ENCODE measurements around the gene PDE5A.

PDE5A gene

GRCh38 chr4:119523399-119523798 lies 105.2 kb downstream of the PDE5A start:
- DNase-seq (ENCODE audit: low read depth in 2 of 2) = no peak

GRCh38 chr4:119521268-119521667 lies 107.3 kb downstream of the PDE5A start:
- no peak for DNase-seq (ENCODE audit: low read depth in 2 of 2)

- DNase-seq (ENCODE audit: low read depth in 2 of 2) = no peak
Measured at GRCh38 chr4:119518915-119519410, 109.6 kb downstream of the PDE5A start.

GRCh38 chr4:119518230-119518892 lies 110.2 kb downstream of the PDE5A start:
- DNase-seq (ENCODE audit: low read depth in 2 of 2) = no peak

GRCh38 chr4:119517361-119518229 lies 111.0 kb downstream of the PDE5A start:
- DNase-seq (ENCODE audit: low read depth in 2 of 2) = no peak

- no peak for DNase-seq (ENCODE audit: low read depth in 2 of 2)
Measured at GRCh38 chr4:119512398-119512797, 116.2 kb downstream of the PDE5A start.

- DNase-seq (ENCODE audit: low read depth in 2 of 2) = no peak
Measured at GRCh38 chr4:119510395-119511149, 118.0 kb downstream of the PDE5A start.

- no peak for DNase-seq (ENCODE audit: low read depth in 2 of 2)
Measured at GRCh38 chr4:119508281-119508680, 120.3 kb downstream of the PDE5A start.

- DNase-seq (ENCODE audit: low read depth in 2 of 2) = no peak
Measured at GRCh38 chr4:119506806-119507205, 121.8 kb downstream of the PDE5A start.

- DNase-seq (ENCODE audit: low read depth in 2 of 2) = no peak
Measured at GRCh38 chr4:119504616-119505015, 124.0 kb downstream of the PDE5A start.

- no peak for DNase-seq (ENCODE audit: low read depth in 2 of 2)
Measured at GRCh38 chr4:119501740-119502139, 126.9 kb downstream of the PDE5A start.

GRCh38 chr4:119498527-119498926 lies 130.1 kb downstream of the PDE5A start:
- DNase-seq (ENCODE audit: low read depth in 2 of 2) = no peak

- DNase-seq (ENCODE audit: low read depth in 2 of 2) = no peak
Measured at GRCh38 chr4:119493886-119494285, 134.7 kb downstream of the PDE5A start.

GRCh38 chr4:119493419-119493818 lies 135.2 kb downstream of the PDE5A start:
- DNase-seq (ENCODE audit: low read depth in 2 of 2) = no peak

- no peak for DNase-seq (ENCODE audit: low read depth in 2 of 2)
Measured at GRCh38 chr4:119490335-119490734, 138.3 kb downstream of the PDE5A start.

GRCh38 chr4:119489305-119489704 lies 139.3 kb downstream of the PDE5A start:
- DNase-seq (ENCODE audit: low read depth in 2 of 2) = no peak

GRCh38 chr4:119480331-119480730 lies 148.3 kb downstream of the PDE5A start:
- no peak for DNase-seq (ENCODE audit: low read depth in 2 of 2)

GRCh38 chr4:119479835-119480234 lies 148.8 kb downstream of the PDE5A start:
- no peak for DNase-seq (ENCODE audit: low read depth in 2 of 2)

GRCh38 chr4:119479180-119479808 lies 149.3 kb downstream of the PDE5A start:
- DNase-seq (ENCODE audit: low read depth in 2 of 2) = no peak

GRCh38 chr4:119478446-119479179 lies 150.0 kb downstream of the PDE5A start:
- DNase-seq (ENCODE audit: low read depth in 2 of 2) = no peak

- DNase-seq (ENCODE audit: low read depth in 2 of 2) = no peak
Measured at GRCh38 chr4:119477412-119478053, 151.1 kb downstream of the PDE5A start.

Data from stimulated activated CD8-positive, alpha-beta memory T cell treated with anti-CD3 and anti-CD28 coated beads, Interleukin-2, amount 100 ng/mL, for 48 hours (primary cell).